HCT116 (cell line): ENCODE measurements around the gene GCN1.

Experiments used
- EZH2 ChIP-seq: fragments of 200-600 bp; sonication (generic); IDR thresholded peaks from 2 replicates; pipeline ENCODE4 v1.6.1; 2017; ENCODE audit warnings: antibody characterized with exemption, mixed run types
- POLR2A ChIP-seq: IDR thresholded peaks from 2 replicates; pipeline ENCODE4 v1.7.0; 2011; ENCODE audit warnings: borderline replicate concordance; ENCODE audit not compliant: insufficient read depth, insufficient read length; ENCODE audit errors: extremely low read depth
- POLR2AphosphoS5 ChIP-seq: IDR thresholded peaks from 2 replicates; pipeline ENCODE4 v1.6.1; 2011; ENCODE audit warnings: mild to moderate bottlenecking, low read depth, low read length, moderate library complexity
- TF ChIP-seq, protein P1 (sequence below), 3 experiments: fragments of 200-600 bp in 1 of 3; sonication (generic) in 1 of 3; IDR thresholded peaks in 2 of 3; conservative IDR thresholded peaks in 1 of 3; 2 replicates each; pipeline ENCODE4 v1.5.1; 2012 to 2017; ENCODE audit warnings: low read depth in 2 of 3, low read length in 2 of 3, antibody characterized with exemption in 1 of 3, borderline replicate concordance in 1 of 3, control low read depth in 1 of 3, mild to moderate bottlenecking in 1 of 3, mixed read lengths in 1 of 3, mixed run types in 1 of 3, moderate library complexity in 1 of 3; ENCODE audit not compliant: insufficient read depth in 1 of 3
- TF ChIP-seq, protein P2 (sequence below): IDR thresholded peaks from 2 replicates; pipeline ENCODE4 v1.6.1; 2012

DNA sequence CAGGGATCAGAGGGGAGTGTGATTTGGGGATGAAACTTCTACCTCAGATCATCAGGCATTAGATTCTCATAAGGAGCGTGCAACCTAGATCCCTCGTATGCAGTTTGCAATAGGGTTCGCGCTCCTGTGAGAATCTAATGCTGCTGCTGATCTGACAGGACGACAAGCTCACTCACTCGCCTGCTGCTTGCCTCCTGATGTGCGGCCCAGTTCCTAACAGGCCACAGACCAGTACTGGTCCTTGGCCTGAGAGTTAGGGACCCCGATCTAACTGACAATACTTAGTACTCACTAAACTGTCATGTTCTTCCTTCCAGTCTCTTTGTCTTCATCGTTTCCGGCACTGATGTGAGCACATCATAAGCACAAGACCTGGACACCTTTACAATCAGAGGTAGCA lies 11.7 kb upstream of the GCN1 start:
- TF ChIP-seq, protein P1, sequence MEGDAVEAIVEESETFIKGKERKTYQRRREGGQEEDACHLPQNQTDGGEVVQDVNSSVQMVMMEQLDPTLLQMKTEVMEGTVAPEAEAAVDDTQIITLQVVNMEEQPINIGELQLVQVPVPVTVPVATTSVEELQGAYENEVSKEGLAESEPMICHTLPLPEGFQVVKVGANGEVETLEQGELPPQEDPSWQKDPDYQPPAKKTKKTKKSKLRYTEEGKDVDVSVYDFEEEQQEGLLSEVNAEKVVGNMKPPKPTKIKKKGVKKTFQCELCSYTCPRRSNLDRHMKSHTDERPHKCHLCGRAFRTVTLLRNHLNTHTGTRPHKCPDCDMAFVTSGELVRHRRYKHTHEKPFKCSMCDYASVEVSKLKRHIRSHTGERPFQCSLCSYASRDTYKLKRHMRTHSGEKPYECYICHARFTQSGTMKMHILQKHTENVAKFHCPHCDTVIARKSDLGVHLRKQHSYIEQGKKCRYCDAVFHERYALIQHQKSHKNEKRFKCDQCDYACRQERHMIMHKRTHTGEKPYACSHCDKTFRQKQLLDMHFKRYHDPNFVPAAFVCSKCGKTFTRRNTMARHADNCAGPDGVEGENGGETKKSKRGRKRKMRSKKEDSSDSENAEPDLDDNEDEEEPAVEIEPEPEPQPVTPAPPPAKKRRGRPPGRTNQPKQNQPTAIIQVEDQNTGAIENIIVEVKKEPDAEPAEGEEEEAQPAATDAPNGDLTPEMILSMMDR (IDR thresholded peaks at IDR 0.05 in 2 of 3, conservative IDR thresholded peaks at IDR 0.05 in 1 of 3; ENCODE audit: borderline replicate concordance in 1 of 3, insufficient read depth in 1 of 3, low read depth in 2 of 3, low read length in 2 of 3), result no peak
- no peak for TF ChIP-seq POLR2AphosphoS5
- no peak for TF ChIP-seq EZH2
- TF ChIP-seq, protein P2, sequence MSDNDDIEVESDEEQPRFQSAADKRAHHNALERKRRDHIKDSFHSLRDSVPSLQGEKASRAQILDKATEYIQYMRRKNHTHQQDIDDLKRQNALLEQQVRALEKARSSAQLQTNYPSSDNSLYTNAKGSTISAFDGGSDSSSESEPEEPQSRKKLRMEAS, result no peak
- TF ChIP-seq POLR2A, result no peak
